IMR-90 (cell line): ENCODE data around the gene HSPB6. TPM values are rescaled to one million over a fixed set of nuclear protein-coding genes. Genes with fewer than 3 reads are reported as not detected.

Experiments used
- ATAC-seq: fragments of 200-7000 bp; cut with Tn5 transposase; 2 replicates; pipeline ENCODE4 v1.9.1; 2020; ENCODE audit warnings: low read depth, mild to moderate bottlenecking, moderate library complexity
- BruUV-seq: library from RNA; stranded (reverse); fragments of 400-500 nt; replicated peaks from 2 replicates; lab custom pipeline; 2021; lab: Mats Ljungman, UMichigan
- CTCF ChIA-PET: fragments of 300-600 bp; formaldehyde crosslinking; extraction: SDS; loops from one replicate; lab custom pipeline; 2021; ENCODE audit warnings: antibody characterized with exemption; lab: Yijun Ruan, JAX
- POLR2A ChIA-PET: fragments of 300-600 bp; sonication (Branson Sonifier 250); formaldehyde crosslinking; loops from one replicate; lab custom pipeline; 2022; ENCODE audit warnings: antibody characterized with exemption; ENCODE audit not compliant: unreplicated experiment; lab: Charles Lee
- DNase-seq: peaks from one replicate; pipeline ENCODE4 v3.0.0; 2013
- H2AFZ ChIP-seq: replicated peaks from 2 replicates; pipeline ENCODE3; 2013; ENCODE audit warnings: low read length, mild to moderate bottlenecking; ENCODE audit not compliant: poor library complexity
- H2AK5ac ChIP-seq: 2 replicates; pipeline ENCODE4 v1.6.1; 2013; ENCODE audit warnings: low read depth, low read length, inconsistent platforms
- H2AK9ac ChIP-seq: replicated peaks from 2 replicates; pipeline ENCODE3; 2013; ENCODE audit warnings: mild to moderate bottlenecking, low read depth, low read length, moderate library complexity; ENCODE audit not compliant: poor library complexity
- H2BK120ac ChIP-seq: 2 replicates; pipeline ENCODE4 v1.6.1; 2013; ENCODE audit warnings: low read depth, low read length, inconsistent platforms
- H2BK15ac ChIP-seq: 3 replicates; pipeline ENCODE4 v1.6.1; 2013; ENCODE audit warnings: low read depth, low read length, inconsistent platforms
- H2BK20ac ChIP-seq: 2 replicates; pipeline ENCODE4 v1.6.1; 2013; ENCODE audit warnings: low read depth, mild to moderate bottlenecking, inconsistent platforms, low read length, moderate library complexity
- H2BK5ac ChIP-seq: 2 replicates; pipeline ENCODE4 v1.6.1; 2013; ENCODE audit warnings: mild to moderate bottlenecking, low read depth, low read length, inconsistent platforms; ENCODE audit not compliant: poor library complexity, severe bottlenecking
- H3K14ac ChIP-seq: replicated peaks from 2 replicates; pipeline ENCODE4 v1.6.1; 2013; ENCODE audit warnings: low read depth, low read length, inconsistent platforms
- H3K18ac ChIP-seq: 2 replicates; pipeline ENCODE4 v1.6.1; 2013; ENCODE audit warnings: low read depth, low read length, control low read depth
- H3K23ac ChIP-seq: 2 replicates; pipeline ENCODE4 v1.6.1; 2013; ENCODE audit warnings: low read depth, low read length, inconsistent platforms
- H3K27ac ChIP-seq: 2 replicates; pipeline ENCODE4 v1.5.1; 2013; ENCODE audit warnings: mild to moderate bottlenecking, control low read depth, low read length; ENCODE audit not compliant: insufficient read depth
- H3K27me3 ChIP-seq: 2 replicates; pipeline ENCODE4 v1.6.1; 2013; ENCODE audit warnings: low read length; ENCODE audit not compliant: control insufficient read depth, insufficient read depth
- H3K36me3 ChIP-seq: 2 replicates; pipeline ENCODE4 v1.6.1; 2013; ENCODE audit warnings: low read length, mixed read lengths; ENCODE audit not compliant: control insufficient read depth, insufficient read depth
- H3K4ac ChIP-seq: 2 replicates; pipeline ENCODE4 v1.6.1; 2013; ENCODE audit warnings: low read depth, low read length, inconsistent platforms
- H3K4me1 ChIP-seq: 2 replicates; pipeline ENCODE4 v1.6.1; 2013; ENCODE audit warnings: low read length, mixed read lengths; ENCODE audit not compliant: control insufficient read depth, insufficient read depth
- H3K4me2 ChIP-seq: 2 replicates; pipeline ENCODE4 v1.6.1; 2013; ENCODE audit warnings: low read depth, mild to moderate bottlenecking, control low read depth, low read length, moderate library complexity
- H3K4me3 ChIP-seq: 2 replicates; pipeline ENCODE4 v1.5.1; 2013; ENCODE audit warnings: low read depth, mild to moderate bottlenecking, control low read depth, low read length, moderate library complexity; ENCODE audit not compliant: insufficient read depth
- H3K56ac ChIP-seq: 2 replicates; pipeline ENCODE4 v1.6.1; 2013; ENCODE audit warnings: low read length, inconsistent platforms; ENCODE audit not compliant: insufficient read depth; ENCODE audit errors: extremely low read depth
- H3K79me1 ChIP-seq, 2 experiments: 2 replicates each; pipeline ENCODE4 v1.6.1; 2013; ENCODE audit warnings: low read length in 2 of 2, inconsistent platforms in 1 of 2, low read depth in 1 of 2
- H3K9ac ChIP-seq: 2 replicates; pipeline ENCODE4 v1.6.1; 2013; ENCODE audit warnings: low read depth, low read length, control low read depth
- H3K9me1 ChIP-seq: 2 replicates; pipeline ENCODE4 v1.6.1; 2013; ENCODE audit warnings: low read length, inconsistent platforms; ENCODE audit not compliant: insufficient read depth
- H3K9me3 ChIP-seq: 2 replicates; pipeline ENCODE4 v1.6.1; 2013; ENCODE audit warnings: low read length; ENCODE audit not compliant: control insufficient read depth, insufficient read depth
- H4K20me1 ChIP-seq: 2 replicates; pipeline ENCODE4 v1.6.1; 2013; ENCODE audit warnings: low read length, inconsistent platforms; ENCODE audit not compliant: insufficient read depth
- H4K5ac ChIP-seq: 2 replicates; pipeline ENCODE4 v1.6.1; 2013; ENCODE audit warnings: mild to moderate bottlenecking, low read depth, low read length, control low read depth
- H4K8ac ChIP-seq, 2 experiments: 2 replicates each; pipeline ENCODE4 v1.6.1; 2013; ENCODE audit warnings: low read depth in 2 of 2, low read length in 2 of 2, control low read depth in 1 of 2, inconsistent platforms in 1 of 2
- H4K91ac ChIP-seq: 2 replicates; pipeline ENCODE4 v1.6.1; 2013; ENCODE audit warnings: low read depth, low read length, inconsistent platforms; ENCODE audit not compliant: insufficient read depth
- BHLHE40 ChIP-seq: fragments of 150-350 bp; IDR thresholded peaks from 2 replicates; pipeline ENCODE4 v1.6.1; 2016; ENCODE audit warnings: mild to moderate bottlenecking, low read depth, low read length
- CEBPB ChIP-seq: IDR thresholded peaks from 2 replicates; pipeline ENCODE4 v1.6.1; 2012; ENCODE audit warnings: low read depth, low read length, improper control_type of control experiment
- MXI1 ChIP-seq: IDR thresholded peaks from 2 replicates; pipeline ENCODE4 v1.6.1; 2012; ENCODE audit warnings: low read depth, mild to moderate bottlenecking, low read length, moderate library complexity, borderline replicate concordance
- NFE2L2 ChIP-seq: fragments of 150-350 bp; IDR thresholded peaks from 2 replicates; pipeline ENCODE4 v1.6.1; 2016; ENCODE audit warnings: low read depth, mild to moderate bottlenecking, low read length
- RAD21 ChIP-seq: IDR thresholded peaks from 2 replicates; pipeline ENCODE4 v1.6.1; 2012; ENCODE audit warnings: low read length, improper control_type of control experiment
- RFX5 ChIP-seq: IDR thresholded peaks from 2 replicates; pipeline ENCODE4 v1.8.0; 2012; ENCODE audit warnings: low read depth, mild to moderate bottlenecking, low read length, moderate library complexity
- USF2 ChIP-seq: fragments of 150-350 bp; IDR thresholded peaks from 2 replicates; pipeline ENCODE4 v1.6.1; 2017; ENCODE audit warnings: mild to moderate bottlenecking, antibody characterized with exemption, low read length, low read depth
- WGBS, 2 experiments: methylation state at CpG; one replicate each; pipeline versions ENCODE4 v1.1.5 to v1.1.7; 2013; ENCODE audit warnings: missing lambda C conversion rate in 2 of 2; ENCODE audit not compliant: insufficient read length in 1 of 2; ENCODE audit errors: extremely low coverage in 2 of 2; 5-methylcytosine and 5-hydroxymethylcytosine counted together
- dilution Hi-C: fragments of 300-500 bp; cut with HindIII; formaldehyde crosslinking; loops from one replicate; pipeline ENCODE4 v1.14.3; 2018; ENCODE audit warnings: low sequenced_read_pairs; ENCODE audit not compliant: unreplicated experiment
- in situ Hi-C: fragments of 300-500 bp; cut with MboI; formaldehyde crosslinking; loops from 3 replicates; pipeline ENCODE4 v1.14.3; 2019; ENCODE audit warnings: low sequenced_read_pairs, inconsistent platforms, mixed read lengths
- intact Hi-C: fragments of 100-400 bp; cut with micrococcal nuclease; formaldehyde crosslinking; loops from 2 replicates; pipeline ENCODE4 v1.10.0; 2022
- polyA plus RNA-seq, 3 experiments: library from polyadenylated mRNA; depleted of rRNA; stranded (reverse); fragments of >200 nt; gene quantifications; 2 replicates each; pipeline ENCODE4 v1.2.3, GENCODE V29; 2012; ENCODE audit warnings: low replicate concordance in 1 of 3
- total RNA-seq: library from RNA; depleted of rRNA; stranded (reverse); fragments of >200 nt; gene quantifications from 2 replicates; pipeline ENCODE4 v1.2.3, GENCODE V29; 2012

Gene HSPB6
- total and polyA plus RNA-seq, 2 of the 4 experiments (the other 2 are of a cell fraction), result 5.7 to 206 TPM

GRCh38 chr19:35718345-35719041 lies 38.3 kb downstream of the HSPB6 start:
- H4K5ac ChIP-seq, result peak overlapping the region; percentile 37; the same call in 1 of the 2 replicates
- peaks cover 27% of the 10 kb centered on the region for H3K36me3 ChIP-seq
- no TSS peak for BruUV-seq
- H3K18ac ChIP-seq, result no peak overlapping the region
- POLR2A ChIA-PET, result no interaction called here
- peaks cover 10 to 51% of the 10 kb centered on the region in 2 experiments; a peak in 3 of 4 replicates for H3K79me1 ChIP-seq
- TF ChIP-seq USF2 (no peak), NFE2L2 (no peak), RFX5 (no peak), BHLHE40 (no peak), MXI1 (peak; percentile 67; the same call in 1 of the 2 replicates), CEBPB (no peak), RAD21 (no peak)
- DNase-seq (no peak), ATAC-seq (peak; percentile 1; the same call in 1 of the 2 replicates)
- H2AFZ ChIP-seq, result peak overlapping the region; percentile 83
- intact Hi-C loops, result no loop called here
- H2BK15ac ChIP-seq, result no peak overlapping the region
- CTCF ChIA-PET, result interaction anchor here (0.9 kb wide), 1 partner anchor 13 kb away, joined by 3 read pairs; no protein-coding TSS in a partner anchor
- in situ Hi-C loops, result loop anchor here (5.0 kb wide), 1 partner anchor 171 kb away; the partner anchor contains the start of gene TMEM147
- H3K4me3 ChIP-seq, result peak overlapping the region; percentile 97
- WGBS, 2 experiments, result 3% methylated on average over 7 of the region's 42 CpGs; no CpG with 5 or more reads in 1 of the 2 experiments
- H3K56ac ChIP-seq, result 0 out of 2 replicates have a peak overlapping the region, but pooled peaks have one; percentile 35
- H4K91ac ChIP-seq, result no peak overlapping the region; the same call in 1 of the 2 replicates
- no peaks in the 10 kb centered on the region for H3K9me3 ChIP-seq
- H4K8ac ChIP-seq, result no peak overlapping the region
- H2AK9ac ChIP-seq, result peak overlapping the region; percentile 98
- H3K9me1 ChIP-seq, result no peaks in the 10 kb centered on the region; the same call in 1 of the 2 replicates
- peaks cover 14% of the 10 kb centered on the region for H3K4me1 ChIP-seq
- H4K20me1 ChIP-seq, result peaks cover 24% of the 10 kb centered on the region
- H2BK120ac ChIP-seq, result no peak overlapping the region
- peak overlapping the region; percentile 91 for H3K4me2 ChIP-seq
- peak overlapping the region; percentile 89 for H3K27ac ChIP-seq
- H3K27me3 ChIP-seq, result no peaks in the 10 kb centered on the region
- no peak overlapping the region for H2BK20ac ChIP-seq
- H3K23ac ChIP-seq, result peak overlapping the region; percentile 95
- peak overlapping the region; percentile 96 for H3K14ac ChIP-seq
- peak overlapping the region; percentile 90 for H3K4ac ChIP-seq
- H2BK5ac ChIP-seq, result peak overlapping the region; percentile 71
- H3K9ac ChIP-seq, result peak overlapping the region; percentile 94
- dilution Hi-C loops, result no loop called here
- peak overlapping the region; percentile 91 for H2AK5ac ChIP-seq
